ENCODE data around the gene PCNX4.

The PCNX4 gene

GRCh38 chr14:60175255-60175902, 83.7 kb downstream of the PCNX4 start:
- Histone ChIP-seq H3K4me3 (ENCODE audit: low read length) (no peak overlapping the region), H3K9me3 (ENCODE audit: insufficient read depth, low read depth, low read length) (peaks cover 7% of the 10 kb centered on the region), H3K27ac (ENCODE audit: low read length) (no peak overlapping the region), H3K4me1 (ENCODE audit: insufficient read depth, low read length) (no peaks in the 10 kb centered on the region), H3K9ac (ENCODE audit: low read depth, low read length) (no peak overlapping the region), H3K36me3 (ENCODE audit: insufficient read depth, low read depth, low read length) (no peaks in the 10 kb centered on the region), H3K27me3 (ENCODE audit: insufficient read depth, low read length) (no peaks in the 10 kb centered on the region)

DNA sequence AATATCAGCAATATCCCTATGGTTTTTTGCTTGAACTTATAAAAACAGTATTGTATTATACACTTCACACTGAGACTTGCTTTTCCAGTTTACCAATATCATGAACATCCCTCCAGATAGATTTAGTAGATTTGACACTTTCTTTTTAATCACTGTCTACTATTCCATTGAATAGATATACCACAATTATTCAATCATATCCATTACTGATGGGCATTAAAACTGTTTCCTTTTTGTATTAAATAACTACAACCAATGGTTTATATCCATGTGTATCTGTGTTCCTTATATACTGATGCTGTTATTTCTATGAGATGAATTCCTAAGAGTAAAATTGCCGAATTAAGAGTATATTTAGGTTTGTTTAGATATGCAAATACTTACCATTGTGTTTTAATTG, 86.4 kb downstream of the PCNX4 start:
- H3K9ac ChIP-seq (ENCODE audit: low read depth, low read length) = no peak overlapping the region
- H3K4me1 ChIP-seq (ENCODE audit: insufficient read depth, low read length) = no peaks in the 10 kb centered on the region
- no peaks in the 10 kb centered on the region for H3K36me3 ChIP-seq (ENCODE audit: insufficient read depth, low read depth, low read length)
- H3K9me3 ChIP-seq (ENCODE audit: insufficient read depth, low read depth, low read length) = peaks cover 7% of the 10 kb centered on the region
- H3K27ac ChIP-seq (ENCODE audit: low read length) = no peak overlapping the region
- H3K4me3 ChIP-seq (ENCODE audit: low read length) = no peak overlapping the region
- H3K27me3 ChIP-seq (ENCODE audit: insufficient read depth, low read length) = no peaks in the 10 kb centered on the region

- H3K4me3 ChIP-seq (ENCODE audit: low read length) = no peak overlapping the region
- peaks cover 7% of the 10 kb centered on the region for H3K9me3 ChIP-seq (ENCODE audit: insufficient read depth, low read depth, low read length)
- no peak overlapping the region for H3K27ac ChIP-seq (ENCODE audit: low read length)
- no peaks in the 10 kb centered on the region for H3K4me1 ChIP-seq (ENCODE audit: insufficient read depth, low read length)
- H3K9ac ChIP-seq (ENCODE audit: low read depth, low read length) = no peak overlapping the region
- H3K27me3 ChIP-seq (ENCODE audit: insufficient read depth, low read length) = no peaks in the 10 kb centered on the region
- no peaks in the 10 kb centered on the region for H3K36me3 ChIP-seq (ENCODE audit: insufficient read depth, low read depth, low read length)
Observed at GRCh38 chr14:60178820-60179219, 87.1 kb downstream of the PCNX4 start.

GRCh38 chr14:60179431-60179869, 87.7 kb downstream of the PCNX4 start:
- no peaks in the 10 kb centered on the region for H3K27me3 ChIP-seq (ENCODE audit: insufficient read depth, low read length)
- no peak overlapping the region for H3K27ac ChIP-seq (ENCODE audit: low read length)
- H3K9me3 ChIP-seq (ENCODE audit: insufficient read depth, low read depth, low read length) = peaks cover 7% of the 10 kb centered on the region
- H3K4me1 ChIP-seq (ENCODE audit: insufficient read depth, low read length) = no peaks in the 10 kb centered on the region
- no peak overlapping the region for H3K9ac ChIP-seq (ENCODE audit: low read depth, low read length)
- no peaks in the 10 kb centered on the region for H3K36me3 ChIP-seq (ENCODE audit: insufficient read depth, low read depth, low read length)
- H3K4me3 ChIP-seq (ENCODE audit: low read length) = no peak overlapping the region

DNA sequence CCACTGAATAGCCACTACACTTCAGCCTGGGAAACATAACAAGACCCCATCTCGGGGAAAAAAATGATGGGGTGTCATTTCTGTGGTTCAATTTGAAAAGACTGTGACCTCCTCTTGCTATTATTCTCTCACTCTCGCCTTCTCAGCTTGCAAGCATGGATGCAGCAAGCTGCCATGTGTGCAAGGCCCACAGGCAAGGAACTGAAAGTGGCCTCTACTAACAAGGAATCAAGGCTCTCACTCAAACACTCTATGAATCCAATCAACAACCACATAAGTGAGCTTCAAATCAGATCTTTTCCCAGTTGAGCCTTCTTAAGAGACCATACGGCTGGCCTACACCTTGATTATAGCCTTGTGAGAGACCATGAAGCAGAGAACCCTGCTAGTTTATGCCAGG, 91.4 kb downstream of the PCNX4 start:
- Histone ChIP-seq H3K27me3 (ENCODE audit: insufficient read depth, low read length) (no peaks in the 10 kb centered on the region), H3K9me3 (ENCODE audit: insufficient read depth, low read depth, low read length) (peaks cover 5% of the 10 kb centered on the region), H3K4me1 (ENCODE audit: insufficient read depth, low read length) (no peaks in the 10 kb centered on the region), H3K9ac (ENCODE audit: low read depth, low read length) (no peak overlapping the region), H3K27ac (ENCODE audit: low read length) (no peak overlapping the region), H3K4me3 (ENCODE audit: low read length) (no peak overlapping the region), H3K36me3 (ENCODE audit: insufficient read depth, low read depth, low read length) (no peaks in the 10 kb centered on the region)

- no peak overlapping the region for H3K27ac ChIP-seq (ENCODE audit: low read length)
Observed at GRCh38 chr14:60183741-60184140, 92.0 kb downstream of the PCNX4 start.

DNA sequence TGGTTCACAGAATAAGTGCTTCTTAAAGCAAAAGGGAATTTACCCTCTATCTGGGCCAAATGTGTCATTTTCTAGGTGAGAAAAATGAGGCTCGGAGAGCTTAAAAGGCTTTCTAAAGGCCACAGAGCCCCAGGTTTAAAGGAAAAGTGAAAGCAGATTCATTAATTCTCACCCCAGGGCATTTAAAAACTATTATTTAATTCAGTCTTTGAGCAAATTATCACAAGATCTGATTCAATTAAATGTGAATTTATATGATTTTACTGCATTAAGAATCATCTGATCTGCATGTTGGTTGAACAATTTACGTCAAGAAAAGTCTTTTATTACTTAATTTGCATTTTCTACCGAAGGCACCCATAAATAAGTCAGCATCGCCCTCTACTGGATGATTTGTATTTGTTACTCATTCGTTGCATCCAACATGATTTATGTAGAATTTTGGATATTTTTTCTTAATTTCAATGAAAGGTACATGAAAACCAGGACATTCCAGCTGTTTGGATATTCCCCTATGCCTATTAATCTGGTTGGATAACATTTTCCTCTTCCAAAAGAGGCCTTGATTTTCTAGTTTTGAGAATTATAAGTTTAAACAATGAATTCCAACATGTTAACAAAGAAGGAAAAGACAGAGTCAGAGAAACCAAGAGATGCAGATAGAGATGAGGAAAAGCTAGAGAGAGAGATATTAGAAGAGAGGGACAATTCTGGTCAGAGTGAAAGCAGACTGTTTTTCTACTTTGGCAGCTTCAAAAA, 92.6 kb downstream of the PCNX4 start:
- no peaks in the 10 kb centered on the region for H3K4me1 ChIP-seq (ENCODE audit: insufficient read depth, low read length)
- H3K27me3 ChIP-seq (ENCODE audit: insufficient read depth, low read length) = no peaks in the 10 kb centered on the region
- H3K27ac ChIP-seq (ENCODE audit: low read length) = no peak overlapping the region
- H3K9me3 ChIP-seq (ENCODE audit: insufficient read depth, low read depth, low read length) = no peaks in the 10 kb centered on the region
- H3K9ac ChIP-seq (ENCODE audit: low read depth, low read length) = no peak overlapping the region
- no peaks in the 10 kb centered on the region for H3K36me3 ChIP-seq (ENCODE audit: insufficient read depth, low read depth, low read length)
- H3K4me3 ChIP-seq (ENCODE audit: low read length) = peak overlapping the region; percentile 28; the same call in 1 of the 2 replicates

More at GRCh38 chr14:60183741-60184140, 92.0 kb downstream of the PCNX4 start:
- no peaks in the 10 kb centered on the region for H3K27me3 ChIP-seq (ENCODE audit: insufficient read depth, low read length)
- no peaks in the 10 kb centered on the region for H3K4me1 ChIP-seq (ENCODE audit: insufficient read depth, low read length)
- no peaks in the 10 kb centered on the region for H3K9me3 ChIP-seq (ENCODE audit: insufficient read depth, low read depth, low read length)
- H3K9ac ChIP-seq (ENCODE audit: low read depth, low read length) = no peak overlapping the region
- H3K36me3 ChIP-seq (ENCODE audit: insufficient read depth, low read depth, low read length) = no peaks in the 10 kb centered on the region
- no peak overlapping the region for H3K4me3 ChIP-seq (ENCODE audit: low read length)

- Histone ChIP-seq H3K4me3 (ENCODE audit: low read length) (no peak overlapping the region), H3K9ac (ENCODE audit: low read depth, low read length) (no peak overlapping the region), H3K36me3 (ENCODE audit: insufficient read depth, low read depth, low read length) (no peaks in the 10 kb centered on the region), H3K9me3 (ENCODE audit: insufficient read depth, low read depth, low read length) (no peaks in the 10 kb centered on the region), H3K27ac (ENCODE audit: low read length) (no peak overlapping the region), H3K27me3 (ENCODE audit: insufficient read depth, low read length) (no peaks in the 10 kb centered on the region), H3K4me1 (ENCODE audit: insufficient read depth, low read length) (no peaks in the 10 kb centered on the region)
Observed at GRCh38 chr14:60184905-60185555, 93.3 kb downstream of the PCNX4 start.

DNA sequence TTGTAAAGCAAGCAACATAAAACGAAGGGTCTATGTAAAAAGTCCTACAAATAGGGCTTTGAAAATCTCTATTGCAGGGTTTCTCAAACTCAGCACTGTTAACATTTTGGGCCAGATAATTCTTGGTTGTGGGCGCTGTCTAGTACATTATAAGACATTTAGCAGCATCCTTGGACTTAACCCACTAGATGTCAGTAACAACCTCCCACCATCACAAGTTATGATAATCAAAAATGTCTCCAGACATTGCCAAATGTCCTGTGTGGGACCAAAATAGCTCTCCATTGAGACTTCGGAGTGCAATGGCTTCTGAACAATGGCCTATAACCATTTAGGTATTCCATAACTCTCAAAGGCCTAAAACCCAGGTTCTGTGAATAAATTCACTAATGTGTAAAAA, 96.4 kb downstream of the PCNX4 start:
- no peaks in the 10 kb centered on the region for H3K27me3 ChIP-seq (ENCODE audit: insufficient read depth, low read length)
- H3K4me1 ChIP-seq (ENCODE audit: insufficient read depth, low read length) = no peaks in the 10 kb centered on the region
- no peak overlapping the region for H3K27ac ChIP-seq (ENCODE audit: low read length)
- H3K9me3 ChIP-seq (ENCODE audit: insufficient read depth, low read depth, low read length) = no peaks in the 10 kb centered on the region
- H3K36me3 ChIP-seq (ENCODE audit: insufficient read depth, low read depth, low read length) = no peaks in the 10 kb centered on the region
- no peak overlapping the region for H3K4me3 ChIP-seq (ENCODE audit: low read length)
- no peak overlapping the region for H3K9ac ChIP-seq (ENCODE audit: low read depth, low read length)

DNA sequence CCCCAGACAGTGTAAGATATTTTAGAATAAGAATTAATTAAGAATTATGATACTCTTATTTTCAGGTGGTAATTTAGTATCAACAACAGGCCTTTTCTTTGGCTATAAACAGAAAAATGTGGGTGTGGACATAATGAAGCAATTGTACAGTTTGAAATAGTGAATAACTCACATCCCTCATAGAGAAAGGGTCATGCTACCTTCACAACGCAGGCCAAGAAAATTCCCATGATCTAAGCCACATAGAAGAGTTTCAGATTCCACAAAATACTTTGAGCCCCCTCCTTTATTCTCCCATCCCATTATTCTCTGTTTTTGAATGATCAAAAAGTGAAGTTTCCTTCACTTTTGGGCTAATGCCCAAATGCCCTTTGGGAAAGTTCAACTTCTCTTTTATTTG, 97.0 kb downstream of the PCNX4 start:
- H3K9me3 ChIP-seq (ENCODE audit: insufficient read depth, low read depth, low read length) = no peaks in the 10 kb centered on the region
- H3K36me3 ChIP-seq (ENCODE audit: insufficient read depth, low read depth, low read length) = no peaks in the 10 kb centered on the region
- H3K4me1 ChIP-seq (ENCODE audit: insufficient read depth, low read length) = no peaks in the 10 kb centered on the region
- no peak overlapping the region for H3K4me3 ChIP-seq (ENCODE audit: low read length)
- no peak overlapping the region for H3K27ac ChIP-seq (ENCODE audit: low read length)
- H3K9ac ChIP-seq (ENCODE audit: low read depth, low read length) = no peak overlapping the region
- no peaks in the 10 kb centered on the region for H3K27me3 ChIP-seq (ENCODE audit: insufficient read depth, low read length)

- H3K4me1 ChIP-seq (ENCODE audit: insufficient read depth, low read length) = no peaks in the 10 kb centered on the region
- H3K27ac ChIP-seq (ENCODE audit: low read length) = no peak overlapping the region
- no peaks in the 10 kb centered on the region for H3K9me3 ChIP-seq (ENCODE audit: insufficient read depth, low read depth, low read length)
- no peaks in the 10 kb centered on the region for H3K36me3 ChIP-seq (ENCODE audit: insufficient read depth, low read depth, low read length)
- no peak overlapping the region for H3K4me3 ChIP-seq (ENCODE audit: low read length)
- no peaks in the 10 kb centered on the region for H3K27me3 ChIP-seq (ENCODE audit: insufficient read depth, low read length)
- no peak overlapping the region for H3K9ac ChIP-seq (ENCODE audit: low read depth, low read length)
Observed at GRCh38 chr14:60189923-60190840, 98.5 kb downstream of the PCNX4 start.

All from iPS-20b (cell line).